SKM-1 (cell line): ENCODE measurements around the gene PTPN12.
"Not testable (repeated sequence)": the region's sequence is repeated elsewhere in the genome, so short reads cannot be mapped to it uniquely, and the experiment has no call there.

Experiments used
- DNase-seq: peaks from one replicate; lab custom pipeline; 2025; ENCODE audit not compliant: unreplicated experiment; lab: John Stamatoyannopoulos, UW

PTPN12 gene

DNA sequence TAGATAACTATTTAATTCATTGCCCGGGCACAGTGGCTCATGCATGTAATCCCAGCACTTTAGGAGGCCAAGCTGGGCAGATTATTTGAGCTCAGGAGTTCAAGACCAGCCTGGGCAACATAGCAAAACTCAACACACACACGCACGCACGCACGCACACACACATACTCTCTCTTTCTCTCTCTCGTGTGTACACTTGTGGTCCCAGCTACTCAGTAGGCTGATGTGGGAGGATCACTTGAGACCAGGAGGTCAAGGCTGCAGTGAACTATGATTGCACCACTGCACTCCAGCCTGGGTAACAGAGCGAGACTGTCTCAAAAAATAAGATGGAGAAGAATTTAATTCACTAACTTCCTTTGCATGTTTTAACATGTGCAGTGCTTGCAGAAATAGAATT lies 38.1 kb downstream of the PTPN12 start:
- DNase-seq, result no peak

DNA sequence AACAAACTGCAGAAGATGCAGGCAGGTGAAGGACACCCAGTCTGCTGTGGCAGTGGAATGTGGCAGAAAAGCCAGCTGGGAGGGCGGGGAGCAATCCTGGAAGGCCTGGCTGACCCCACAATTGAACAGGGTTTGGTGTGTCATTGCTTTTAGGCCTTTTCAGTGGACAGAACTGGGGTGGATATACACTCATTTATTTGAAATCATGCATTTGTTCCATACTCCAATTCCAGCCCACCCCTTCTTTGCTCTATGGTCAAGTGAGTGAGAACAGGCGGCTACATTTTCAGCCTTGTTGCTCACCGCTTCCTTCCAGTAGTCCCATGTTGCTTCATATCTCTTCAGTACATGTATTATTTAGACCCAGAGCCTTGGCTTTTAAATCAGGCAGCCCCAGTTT lies 39.8 kb downstream of the PTPN12 start:
- DNase-seq, result no peak

DNA sequence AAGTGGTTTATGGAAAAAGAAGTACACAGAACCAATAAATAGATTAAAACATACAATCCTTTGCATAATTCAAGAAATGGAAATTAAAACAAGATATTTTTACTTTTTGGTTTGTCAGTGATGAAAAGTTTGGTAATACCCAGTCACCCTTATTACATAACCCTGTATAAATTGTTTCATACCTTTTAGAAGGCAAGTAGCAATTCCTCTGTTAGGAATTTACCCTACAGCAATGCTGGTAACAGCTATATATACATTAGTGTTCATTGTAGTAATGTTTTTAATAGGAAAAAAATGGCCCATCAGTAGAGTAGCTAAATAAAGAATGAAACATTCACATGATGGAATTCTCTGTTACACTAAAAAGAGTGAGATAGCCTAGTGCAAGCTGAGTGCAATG lies 42.7 kb downstream of the PTPN12 start:
- no peak for DNase-seq

DNA sequence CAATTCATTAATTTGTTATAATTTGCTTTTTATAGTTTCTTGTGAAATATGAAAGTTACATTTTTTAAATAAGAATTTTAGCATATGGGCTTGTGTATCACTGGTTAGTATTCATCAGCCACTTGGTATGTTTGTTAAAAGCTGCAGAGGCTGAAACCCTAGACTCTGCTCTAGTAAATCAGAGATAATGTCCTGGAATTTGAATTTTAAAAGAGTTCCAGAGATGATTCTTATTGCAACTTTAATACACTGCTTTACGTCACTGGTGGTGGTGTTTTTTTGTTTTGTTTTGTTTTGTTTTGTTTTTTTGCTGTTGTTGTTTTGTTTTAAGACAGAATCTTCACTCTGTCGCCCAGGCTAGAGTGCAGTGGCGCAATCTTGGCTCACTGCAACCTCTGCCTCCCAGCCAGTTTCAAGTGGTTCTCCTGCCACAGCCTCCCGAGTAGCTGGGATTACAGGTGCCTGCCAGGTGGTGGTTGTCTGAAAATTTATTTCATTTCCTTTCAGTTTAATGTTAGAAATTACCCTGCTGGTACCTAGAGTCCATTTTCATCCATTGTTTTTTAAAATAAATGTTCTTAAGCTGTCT lies 43.8 kb downstream of the PTPN12 start:
- DNase-seq, result no peak

DNA sequence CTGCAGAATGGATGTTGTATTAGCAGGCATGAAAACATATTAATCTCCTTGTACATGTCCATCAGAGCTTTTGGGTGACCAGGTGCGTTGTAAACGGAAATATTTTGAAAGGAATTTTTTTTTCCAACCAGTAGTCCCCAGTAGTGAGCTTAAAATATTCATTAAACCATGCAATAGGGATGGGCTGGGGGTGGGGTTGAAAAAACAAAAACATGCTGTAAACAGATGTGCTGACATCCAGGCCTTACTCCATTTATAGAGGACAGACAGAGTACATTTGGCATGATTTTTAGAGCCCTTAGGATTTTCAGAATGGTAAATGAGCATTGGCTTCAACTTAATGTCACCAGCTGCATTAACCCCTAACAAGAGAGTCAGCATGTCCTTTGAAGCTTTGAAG lies 50.2 kb downstream of the PTPN12 start:
- DNase-seq, result no peak

DNA sequence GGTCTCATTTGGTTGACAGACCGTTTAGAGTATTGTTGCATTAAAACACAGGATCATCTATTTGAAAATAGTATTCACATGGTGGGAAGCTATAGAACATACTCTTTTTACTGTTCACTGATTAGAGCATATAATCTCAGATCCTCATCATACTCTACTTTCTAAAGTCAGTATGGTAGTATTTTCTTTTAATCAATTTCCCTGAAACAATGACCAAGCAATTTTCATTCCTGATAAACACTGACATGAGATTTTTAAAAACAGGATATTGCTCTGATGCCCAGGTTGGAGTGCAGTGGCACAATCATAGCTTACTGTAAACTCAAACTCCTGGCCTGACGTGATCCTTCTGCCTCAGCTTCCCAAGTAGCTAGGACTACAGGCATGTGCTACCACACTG lies 63.9 kb downstream of the PTPN12 start:
- DNase-seq, result no peak

DNA sequence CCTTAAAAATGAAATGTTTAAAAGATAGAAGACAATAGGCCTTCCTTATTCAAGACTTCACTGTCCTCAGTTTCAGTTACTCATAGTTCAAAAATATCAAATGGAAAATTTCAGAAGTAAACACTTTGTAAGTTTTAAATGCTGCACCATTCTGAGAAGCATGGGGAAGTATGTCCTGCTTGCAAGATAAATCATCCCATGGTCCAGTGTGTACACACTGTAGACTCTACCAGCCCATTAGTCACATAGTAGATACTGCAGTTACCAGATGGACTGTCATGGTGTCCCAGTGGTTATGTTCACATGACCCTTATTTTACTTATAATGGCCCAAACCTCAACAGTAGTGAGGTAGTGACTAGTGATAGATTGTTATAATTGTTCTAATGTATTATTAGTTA lies 69.5 kb downstream of the PTPN12 start:
- DNase-seq, result no peak

DNA sequence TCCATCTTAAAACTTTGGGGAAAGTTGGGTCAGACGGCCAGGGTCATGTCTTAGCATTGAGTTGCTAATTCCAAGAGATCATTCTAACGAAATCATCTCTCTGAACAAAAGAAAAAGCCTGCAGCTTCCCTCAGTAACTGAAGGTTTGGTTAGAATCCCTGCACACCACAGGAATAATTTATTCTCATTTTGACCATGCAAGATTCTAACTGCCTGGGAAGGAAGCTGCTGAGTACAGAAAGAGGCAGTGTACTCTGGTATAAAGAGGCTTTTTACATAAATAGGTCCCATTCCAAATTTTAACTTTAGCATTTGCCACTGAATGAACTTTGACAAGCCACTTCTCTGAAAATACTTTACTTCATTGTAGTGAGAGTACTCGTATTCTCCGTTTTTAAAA lies 82.2 kb downstream of the PTPN12 start:
- no peak for DNase-seq

DNA sequence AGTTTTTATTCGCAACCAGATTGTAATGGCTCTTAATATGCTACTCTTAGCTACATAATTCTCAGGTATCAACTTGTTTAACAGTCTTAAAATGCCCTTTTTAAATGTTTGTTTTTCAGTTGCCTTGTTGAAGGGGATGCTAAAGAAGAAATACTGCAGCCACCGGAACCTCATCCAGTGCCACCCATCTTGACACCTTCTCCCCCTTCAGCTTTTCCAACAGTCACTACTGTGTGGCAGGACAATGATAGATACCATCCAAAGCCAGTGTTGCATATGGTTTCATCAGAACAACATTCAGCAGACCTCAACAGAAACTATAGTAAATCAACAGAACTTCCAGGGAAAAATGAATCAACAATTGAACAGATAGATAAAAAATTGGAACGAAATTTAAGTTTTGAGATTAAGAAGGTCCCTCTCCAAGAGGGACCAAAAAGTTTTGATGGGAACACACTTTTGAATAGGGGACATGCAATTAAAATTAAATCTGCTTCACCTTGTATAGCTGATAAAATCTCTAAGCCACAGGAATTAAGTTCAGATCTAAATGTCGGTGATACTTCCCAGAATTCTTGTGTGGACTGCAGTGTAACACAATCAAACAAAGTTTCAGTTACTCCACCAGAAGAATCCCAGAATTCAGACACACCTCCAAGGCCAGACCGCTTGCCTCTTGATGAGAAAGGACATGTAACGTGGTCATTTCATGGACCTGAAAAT lies 89.7 kb downstream of the PTPN12 start:
- DNase-seq, result no peak

DNA sequence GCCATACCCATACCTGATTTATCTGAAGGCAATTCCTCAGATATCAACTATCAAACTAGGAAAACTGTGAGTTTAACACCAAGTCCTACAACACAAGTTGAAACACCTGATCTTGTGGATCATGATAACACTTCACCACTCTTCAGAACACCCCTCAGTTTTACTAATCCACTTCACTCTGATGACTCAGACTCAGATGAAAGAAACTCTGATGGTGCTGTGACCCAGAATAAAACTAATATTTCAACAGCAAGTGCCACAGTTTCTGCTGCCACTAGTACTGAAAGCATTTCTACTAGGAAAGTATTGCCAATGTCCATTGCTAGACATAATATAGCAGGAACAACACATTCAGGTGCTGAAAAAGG lies 90.2 kb downstream of the PTPN12 start:
- DNase-seq, result no peak

DNA sequence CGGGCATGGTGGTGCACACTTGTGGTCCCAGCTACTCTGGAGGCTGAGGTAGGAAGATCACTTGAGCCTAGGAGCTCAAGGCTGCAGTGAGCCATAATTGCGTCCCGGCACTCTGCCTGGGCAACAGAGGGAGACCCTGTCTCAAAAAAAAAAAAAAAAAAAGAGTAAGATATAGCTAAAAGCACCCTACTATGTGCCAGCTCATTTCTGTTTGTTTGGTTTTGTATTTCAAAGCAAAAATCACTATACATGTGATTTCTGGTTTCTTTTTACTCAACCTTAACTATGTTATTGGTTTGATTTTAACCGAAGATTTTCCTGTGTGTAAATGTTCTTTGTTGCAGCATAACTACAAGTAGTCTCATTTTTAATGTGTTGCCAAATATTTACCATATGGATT lies 92.7 kb downstream of the PTPN12 start:
- no peak for DNase-seq

DNA sequence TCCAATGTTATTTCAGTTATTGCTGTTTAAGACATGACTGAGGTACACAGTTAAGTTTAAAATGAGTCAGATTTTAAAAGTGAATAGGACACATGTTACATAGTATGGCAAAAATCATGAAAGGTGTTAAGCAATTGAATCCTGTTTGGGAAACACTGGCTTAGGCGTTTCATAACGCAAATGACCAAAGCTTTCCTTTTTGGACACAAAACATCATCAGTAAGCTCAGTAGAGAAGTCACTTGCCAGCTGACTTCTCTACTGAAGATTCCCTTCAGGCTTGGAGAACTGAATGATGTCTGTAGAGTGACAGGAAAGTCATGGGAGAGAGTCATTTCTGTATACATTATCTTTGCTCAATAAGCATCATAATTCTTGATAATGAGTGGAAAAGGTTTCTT lies 94.7 kb downstream of the PTPN12 start:
- DNase-seq, result no peak

DNA sequence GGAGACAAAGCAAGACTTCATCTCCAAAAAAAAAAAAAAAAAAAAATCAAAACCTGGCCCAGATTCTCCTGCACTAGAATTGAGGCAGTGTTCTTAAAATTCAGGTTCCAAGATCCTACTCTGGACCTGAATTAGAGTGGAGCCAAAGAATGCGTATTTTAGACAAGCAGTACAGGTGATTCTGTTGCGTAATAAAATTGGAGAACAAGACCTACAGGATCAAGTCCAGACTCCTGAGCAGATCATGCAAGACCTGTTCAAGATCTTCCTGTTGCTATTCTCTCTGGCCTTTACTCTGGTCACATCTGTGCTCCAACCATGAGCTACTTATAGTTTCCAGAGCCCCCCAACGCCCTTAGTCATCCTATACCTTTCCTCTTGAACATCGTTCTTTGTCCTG lies 107.7 kb downstream of the PTPN12 start:
- no peak for DNase-seq

DNA sequence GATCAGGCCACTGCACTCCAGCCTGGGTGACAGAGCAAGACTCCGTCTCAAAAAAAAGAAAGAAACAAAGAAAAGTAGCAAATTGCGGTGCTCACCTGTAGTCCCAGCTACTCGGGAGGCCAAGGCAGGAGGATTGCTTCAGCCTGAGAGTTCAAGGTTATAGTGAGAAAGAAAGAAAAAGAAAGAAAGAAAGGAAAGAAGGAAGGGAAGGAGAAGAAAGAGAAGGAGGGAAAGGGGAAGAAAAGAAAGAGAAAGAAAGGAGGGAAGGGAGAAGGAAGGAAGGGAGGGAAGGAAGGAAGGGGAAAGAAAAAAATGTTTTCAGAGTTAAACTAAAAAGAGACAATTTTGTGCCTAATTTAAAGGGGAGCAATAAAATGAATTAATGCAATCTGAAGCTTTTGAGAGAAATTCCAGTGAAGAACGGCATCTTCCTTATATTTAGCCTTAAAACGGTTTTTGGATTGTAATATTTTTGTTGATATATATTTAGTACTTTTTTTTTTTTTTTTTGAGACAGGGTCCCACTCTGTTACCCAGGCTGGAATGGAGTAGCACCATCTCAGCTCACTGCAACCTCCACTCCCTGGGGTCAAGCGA lies 111.7 kb downstream of the PTPN12 start:
- DNase-seq, result no peak

DNA sequence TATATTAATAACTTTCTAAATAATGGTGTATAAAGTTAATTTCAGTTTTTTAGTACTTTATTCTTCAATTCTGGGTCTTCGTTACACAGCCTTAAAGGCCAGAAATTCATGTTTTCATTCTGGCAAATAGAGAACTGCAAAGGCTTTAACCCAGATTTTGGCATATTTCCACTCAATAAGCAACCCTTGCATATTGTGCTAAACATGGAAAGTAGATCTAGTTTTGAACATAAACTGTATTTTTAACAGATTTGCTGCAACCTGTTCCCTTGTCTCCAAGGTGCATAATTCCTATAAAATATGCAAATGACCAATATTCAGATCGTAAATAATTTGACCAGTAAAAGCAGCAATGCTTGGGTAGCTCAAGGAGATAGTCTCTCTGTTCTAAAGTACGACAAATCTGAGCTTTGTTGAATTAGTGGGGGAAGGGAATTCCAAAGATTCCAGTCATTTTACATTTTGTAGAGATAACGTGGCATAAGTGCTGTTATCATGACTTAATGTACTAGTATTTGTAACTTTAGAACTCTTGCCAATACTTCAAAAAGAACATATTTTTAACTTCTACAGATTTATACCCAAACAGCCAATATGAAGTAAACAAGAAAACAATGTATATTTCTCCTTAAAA lies 112.7 kb downstream of the PTPN12 start:
- no peak for DNase-seq

DNA sequence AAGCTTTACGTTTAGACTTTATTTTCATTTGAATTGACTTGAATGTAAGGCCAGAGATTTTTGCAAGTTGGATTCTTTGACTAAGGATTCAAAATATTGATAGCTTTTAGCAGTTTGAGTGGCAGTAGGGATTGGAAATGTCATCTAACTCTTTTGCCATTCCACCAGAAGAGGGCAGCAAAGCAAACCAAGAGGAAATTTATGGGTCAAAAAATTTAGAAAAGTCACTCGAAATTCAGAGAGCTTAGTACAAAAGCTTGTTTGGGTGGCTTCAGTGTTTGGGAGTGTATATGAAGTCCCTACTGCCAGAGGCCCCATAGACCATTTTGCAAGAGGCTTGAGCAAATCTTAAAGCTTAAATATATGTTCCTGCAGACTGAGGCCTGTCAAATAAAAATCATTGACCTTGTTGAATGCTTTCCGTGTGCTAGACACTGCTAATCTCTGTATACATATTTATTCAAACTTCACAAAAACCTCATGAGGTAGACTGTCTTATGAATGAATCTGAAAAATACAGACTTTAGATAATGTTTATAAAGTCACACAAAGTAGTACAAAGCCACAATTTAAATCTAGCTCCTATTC lies 114.6 kb downstream of the PTPN12 start:
- peak; percentile 14 for DNase-seq

DNA sequence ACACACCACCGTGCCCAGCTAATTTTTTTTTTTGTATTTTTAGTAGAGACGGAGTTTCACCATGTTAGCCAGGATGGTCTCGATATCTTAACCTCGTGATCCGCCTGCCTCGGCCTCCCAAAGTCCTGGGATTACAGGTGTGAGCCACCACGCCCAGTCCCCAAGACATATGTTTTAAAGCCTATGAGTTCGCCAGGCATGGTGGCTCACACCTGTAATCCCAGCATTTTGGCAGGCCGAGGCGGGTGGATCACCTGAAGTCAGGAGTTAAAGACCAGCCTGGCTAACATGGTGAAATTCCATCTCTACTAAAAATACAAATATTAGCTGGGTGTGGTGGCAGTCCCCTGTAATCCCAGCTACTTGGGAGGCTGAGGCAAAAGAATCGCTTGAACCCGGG lies 115.7 kb downstream of the PTPN12 start:
- not testable (repeated sequence) for DNase-seq

DNA sequence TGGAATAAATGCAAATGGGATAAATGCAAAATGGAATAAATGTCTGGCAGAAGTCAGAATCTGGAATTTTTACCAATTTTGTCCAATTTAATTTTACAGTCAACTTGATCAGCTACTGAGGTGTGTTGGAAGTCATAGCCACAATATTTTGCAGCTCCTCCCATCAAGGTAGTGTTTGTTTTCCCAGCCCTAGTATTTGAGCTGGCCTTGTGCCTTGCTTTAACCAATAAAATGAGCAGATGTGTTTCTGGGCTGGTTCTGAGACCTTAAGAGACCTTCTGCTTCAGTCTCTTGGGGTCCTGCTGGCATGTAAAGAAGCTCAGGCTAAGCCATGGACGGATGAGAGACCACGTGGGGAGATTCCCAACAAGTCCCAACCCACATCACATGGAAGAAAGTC lies 116.5 kb downstream of the PTPN12 start:
- DNase-seq, result no peak

DNA sequence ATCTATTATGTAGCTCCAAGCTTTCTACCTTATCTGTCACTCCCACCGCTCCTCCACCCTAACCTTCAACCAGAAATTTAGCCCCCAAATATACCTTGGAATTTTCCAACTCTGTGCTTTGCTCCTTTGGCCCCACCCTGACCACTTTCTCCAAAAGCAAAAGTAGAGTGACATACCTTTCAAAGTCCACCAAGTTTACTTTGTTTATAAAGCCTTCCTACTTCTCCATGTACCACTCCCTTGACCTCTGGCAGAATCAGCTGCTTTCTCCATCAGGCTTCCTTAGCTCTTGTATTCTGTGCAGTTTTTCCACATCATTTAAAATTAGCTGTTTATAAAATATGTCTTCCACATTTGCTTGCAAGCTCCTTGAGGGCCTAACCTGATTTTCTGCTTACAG lies 118.3 kb downstream of the PTPN12 start:
- no peak for DNase-seq

DNA sequence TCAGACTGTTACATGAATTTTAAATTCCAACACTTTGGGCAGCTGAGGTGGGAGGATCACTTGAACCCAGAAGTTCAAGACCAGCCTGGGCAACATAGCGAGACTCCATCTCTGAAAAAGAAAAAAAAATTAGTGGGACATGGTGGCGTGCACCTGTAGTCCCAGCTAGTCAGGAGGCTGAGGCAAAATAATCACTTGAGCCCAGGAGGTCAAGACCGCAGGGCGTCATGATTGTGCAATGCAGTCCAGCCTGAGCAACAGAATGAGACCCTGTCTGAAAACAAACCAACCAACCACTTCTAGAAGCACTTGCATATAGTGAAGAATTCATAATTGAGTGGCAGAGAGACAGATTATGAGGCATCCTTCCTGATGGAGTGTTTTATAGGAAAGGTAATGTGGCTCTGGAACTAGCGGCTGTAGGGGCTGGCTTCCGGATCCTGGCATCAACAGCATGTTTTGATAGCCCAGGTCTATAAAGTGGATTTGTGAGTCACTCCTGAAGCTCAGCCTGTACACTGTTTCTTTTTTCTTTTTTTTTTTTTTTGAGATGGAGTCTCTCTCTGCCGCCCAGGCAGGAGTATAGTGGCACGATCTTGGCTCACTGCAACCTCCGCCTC lies 118.9 kb downstream of the PTPN12 start:
- DNase-seq, result no peak

DNA sequence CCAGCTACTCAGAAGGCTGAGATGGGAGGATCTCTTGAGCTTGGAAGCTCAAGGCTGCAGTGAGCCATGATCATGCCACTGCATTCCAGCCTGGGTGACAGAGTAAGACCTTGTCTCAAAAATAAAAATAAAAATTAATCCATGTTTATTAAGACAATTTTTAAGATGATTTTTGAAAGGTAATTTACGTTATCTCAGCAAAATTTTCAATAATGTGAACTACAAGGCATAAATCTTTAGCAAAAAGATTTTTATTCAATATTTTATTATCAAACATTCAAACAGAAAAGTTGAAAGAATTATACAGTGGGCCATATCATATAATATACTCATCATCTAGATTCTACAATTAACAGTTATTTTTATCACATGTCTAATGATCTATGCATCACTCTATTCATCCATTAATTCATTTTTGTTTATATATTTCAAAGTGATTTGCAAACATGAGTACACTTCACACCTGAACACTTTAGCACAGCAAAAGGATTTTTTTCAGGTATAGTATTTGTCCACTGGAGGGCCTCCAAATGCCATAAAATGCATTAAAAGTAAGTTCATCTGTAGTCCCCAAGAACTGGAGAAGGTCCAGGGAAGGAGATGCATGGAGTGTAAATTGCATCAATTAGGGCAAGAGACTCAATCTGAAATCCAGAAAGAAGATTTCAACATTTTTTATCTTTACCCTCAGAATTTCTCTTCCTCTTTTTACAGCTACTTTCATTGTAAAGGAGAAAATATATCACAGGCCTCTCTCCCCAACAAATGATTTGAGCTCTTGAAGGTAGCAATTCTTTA lies 120.5 kb downstream of the PTPN12 start:
- DNase-seq, result peak; percentile 75
